ENCODE measurements around the gene GDF3.
"Not testable (repeated sequence)": the region's sequence is repeated elsewhere in the genome, so short reads cannot be mapped to it uniquely, and the experiment has no call there.

Gene GDF3

DNA sequence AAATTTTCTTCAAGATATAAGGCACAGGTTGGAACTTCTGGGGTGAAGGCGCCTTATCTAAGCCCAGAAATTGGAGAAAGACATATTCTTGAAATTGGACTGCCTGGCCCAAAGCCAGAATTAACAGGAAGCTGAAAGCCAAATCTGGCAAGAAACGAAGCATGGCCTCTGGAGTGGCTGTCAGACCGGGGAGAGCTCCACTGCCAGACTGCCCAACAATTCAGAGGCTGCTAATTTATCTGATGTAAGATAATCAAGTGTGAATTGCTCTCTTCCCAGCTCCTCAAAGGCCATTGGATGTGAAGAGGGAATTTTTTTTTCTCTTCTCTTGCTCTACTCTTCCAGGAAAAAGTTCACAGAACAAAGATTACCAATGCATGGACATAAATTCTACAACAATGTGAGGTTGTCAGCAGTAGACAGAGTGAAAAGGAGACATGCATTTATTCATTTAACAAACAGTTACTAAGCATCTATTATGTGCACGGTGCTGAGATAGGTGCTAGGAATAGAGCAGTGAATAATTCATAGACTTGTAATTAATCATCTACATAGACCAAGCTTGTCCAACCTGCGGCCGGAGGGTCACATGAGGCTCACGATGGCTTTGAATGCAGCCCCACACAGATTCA lies at the start of gene GDF3:
GDF3 (minus strand) TSS at position 210 of the 632 bp plus-strand sequence; CDS start at position 163, 47 bp downstream.
- DNase-seq, result no peak

DNA sequence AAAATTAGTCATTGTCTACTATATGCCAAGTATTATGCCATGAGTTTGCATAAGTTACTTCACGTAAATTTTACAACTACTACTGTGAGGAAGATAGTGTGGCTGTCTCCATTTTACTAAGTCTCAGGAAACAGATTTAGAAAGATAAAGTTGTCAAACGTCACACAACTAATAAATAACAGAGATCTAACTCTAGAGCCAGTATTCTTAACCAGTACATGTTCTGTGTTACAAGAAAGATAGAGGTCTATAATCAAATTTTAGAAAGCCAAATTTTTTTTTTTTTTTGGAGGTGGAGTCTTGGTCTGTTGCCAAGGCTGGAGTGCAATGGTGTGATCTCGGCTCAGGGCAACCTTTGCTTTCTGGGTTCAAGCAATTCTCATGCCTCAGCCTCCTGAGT lies 37.4 kb upstream of the GDF3 start:
- no peak for DNase-seq

DNA sequence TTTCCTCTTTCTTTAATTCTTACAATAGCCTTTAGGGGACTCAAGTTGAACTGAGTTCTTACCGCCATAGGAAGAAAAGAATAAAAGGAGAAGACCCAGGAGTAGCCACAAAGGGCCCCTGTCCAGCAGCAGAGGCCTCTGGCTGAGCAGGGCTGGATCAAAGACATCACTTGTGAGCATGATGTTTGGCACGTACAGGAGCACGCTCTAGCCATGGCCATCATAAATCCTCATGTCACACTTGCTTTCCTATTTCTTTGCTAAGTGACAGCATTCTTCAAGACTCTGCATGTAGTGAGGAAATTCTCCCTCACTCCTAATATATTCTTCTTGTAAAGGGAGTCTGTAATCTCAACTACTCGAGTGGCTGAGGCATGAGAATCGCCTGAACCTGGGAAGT lies 35.9 kb upstream of the GDF3 start:
- DNase-seq, result no peak

GRCh38 chr12:7730984-7731383 lies 35.4 kb upstream of the GDF3 start:
- DNase-seq, result not testable (repeated sequence)

DNA sequence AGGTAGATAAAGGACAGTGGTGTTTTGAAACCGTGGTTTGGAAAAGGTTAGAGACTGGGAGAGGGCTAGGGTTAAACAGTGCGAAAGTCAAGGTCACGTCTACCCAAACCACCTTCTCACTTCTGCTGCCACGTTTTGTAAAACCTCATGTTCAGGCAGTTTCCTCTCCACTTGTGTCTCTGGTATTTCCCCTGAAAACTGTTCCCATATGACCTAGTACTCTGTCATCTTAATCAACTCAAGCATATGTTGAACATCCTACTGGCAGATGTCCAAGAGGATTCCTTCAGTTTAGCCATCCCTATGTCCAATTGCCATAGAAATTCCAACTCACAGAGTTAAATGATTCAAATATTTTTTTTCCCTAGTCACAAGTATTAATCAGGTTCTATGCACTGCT lies 34.2 kb upstream of the GDF3 start:
- DNase-seq, result no peak

DNA sequence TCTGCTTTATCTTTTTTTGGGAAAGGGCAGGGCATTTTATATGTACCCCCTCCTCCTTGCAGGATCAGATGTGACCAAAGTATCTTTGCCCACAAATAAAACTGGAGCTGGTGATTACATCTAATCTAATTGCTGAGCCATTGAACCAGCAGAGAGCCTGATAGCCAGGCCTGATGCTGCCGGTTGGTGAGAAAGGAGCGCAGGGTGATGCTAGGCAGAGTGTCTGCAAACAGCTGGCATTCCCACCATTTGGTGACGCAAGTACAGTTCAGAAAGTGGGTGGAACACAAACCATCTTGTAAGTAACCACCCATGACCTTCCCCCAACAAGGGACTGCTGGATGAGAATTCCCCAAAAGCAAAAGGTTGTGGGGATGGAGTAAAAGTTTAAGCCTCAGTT lies 28.4 kb upstream of the GDF3 start:
- DNase-seq, result no peak

DNA sequence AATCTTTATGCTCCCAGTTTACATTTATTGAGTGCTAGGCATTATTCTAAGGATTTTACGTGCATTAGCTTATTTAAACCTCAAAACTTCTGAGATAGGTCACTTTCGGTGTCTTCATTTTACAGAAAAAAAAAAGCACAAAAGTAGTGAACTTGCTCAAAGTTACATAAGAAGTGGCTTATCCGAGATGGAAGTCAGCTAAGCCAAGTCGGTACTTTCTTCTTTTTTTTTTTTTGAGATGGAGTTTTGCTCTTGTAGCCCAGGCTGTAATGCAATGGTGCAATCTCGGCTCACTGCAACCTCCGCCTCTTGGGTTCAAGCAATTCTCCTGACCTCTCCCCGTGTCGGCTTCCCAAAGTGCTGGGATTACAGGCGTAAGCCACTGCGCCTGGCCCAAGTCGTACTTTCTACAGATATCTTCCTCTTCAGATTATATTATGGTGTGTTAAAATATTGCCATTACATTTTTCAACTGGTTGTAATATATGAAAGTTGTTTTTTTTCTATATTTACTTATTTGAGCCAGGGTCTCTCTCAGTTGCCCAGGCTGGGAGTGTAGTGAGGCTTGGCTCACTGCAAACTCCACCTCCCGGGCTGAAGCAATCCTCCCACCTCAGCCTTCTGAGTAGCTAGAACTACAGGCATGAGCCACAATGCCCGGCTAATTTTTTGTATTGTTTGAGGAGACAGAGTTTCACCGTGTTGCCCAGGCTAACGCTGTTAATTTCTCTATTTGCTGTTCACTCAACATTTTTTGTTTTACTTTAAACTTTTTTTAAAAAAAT lies 24.6 kb upstream of the GDF3 start:
- no peak for DNase-seq

GRCh38 chr12:7716381-7716780 lies 20.8 kb upstream of the GDF3 start:
- DNase-seq, result no peak

GRCh38 chr12:7712841-7713442 lies 17.4 kb upstream of the GDF3 start:
- DNase-seq, result no peak

DNA sequence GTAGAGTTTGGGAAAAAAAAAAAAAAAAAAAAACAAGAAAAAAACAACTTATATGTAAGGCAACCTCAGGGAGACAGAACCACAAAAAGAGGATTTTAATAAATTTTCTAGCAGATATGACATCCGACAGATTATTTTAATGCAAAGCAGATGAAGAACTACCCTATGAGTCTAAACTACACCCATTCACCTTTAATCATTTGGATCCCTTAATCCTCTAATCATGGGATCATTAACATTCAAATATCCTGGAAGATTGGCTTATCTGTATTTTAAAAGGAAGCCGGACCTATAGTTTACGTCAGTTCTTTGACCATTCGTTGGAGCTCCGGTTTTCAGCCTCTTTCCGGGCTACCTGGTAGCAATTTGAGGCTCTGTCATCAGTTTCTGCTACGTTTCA lies 15.6 kb upstream of the GDF3 start, which contains the start of gene DPPA3:
DPPA3 (plus strand) TSS at position 301 of the 400 bp plus-strand sequence. CDS start 138 bp downstream, outside the sequence.
- DNase-seq, result no peak

- DNase-seq, result no peak
Measured at GRCh38 chr12:7709969-7710675, 14.5 kb upstream of the GDF3 start.

DNA sequence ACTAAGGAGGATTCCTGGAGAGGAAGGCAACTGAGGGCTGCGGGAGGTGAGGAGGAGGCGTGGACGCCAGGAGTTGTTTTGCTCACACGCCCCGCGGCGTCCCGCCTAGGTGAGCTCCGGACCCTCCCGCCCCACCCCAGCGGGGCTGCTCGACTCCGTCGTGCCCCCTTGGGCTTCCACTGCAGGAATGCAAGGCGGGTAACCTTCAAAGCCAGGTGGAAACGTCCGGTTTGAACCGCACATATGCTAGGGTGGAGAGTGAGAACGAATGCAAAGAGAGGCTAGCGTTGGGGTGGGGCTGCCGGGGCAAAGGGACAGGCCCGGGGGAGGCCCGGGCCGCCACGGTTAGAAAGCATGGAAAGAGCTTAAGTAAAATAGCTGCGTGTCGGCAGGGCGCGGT lies 10.3 kb upstream of the GDF3 start:
- DNase-seq, result no peak

GRCh38 chr12:7695237-7695560 lies 376 bp downstream of the GDF3 start:
- no peak for DNase-seq

GRCh38 chr12:7694556-7695236 lies 879 bp downstream of the GDF3 start:
- no peak for DNase-seq

GRCh38 chr12:7693793-7694192 lies 1.8 kb downstream of the GDF3 start:
- DNase-seq, result no peak

GRCh38 chr12:7681535-7681934 lies 14.0 kb downstream of the GDF3 start:
- no peak for DNase-seq

DNA sequence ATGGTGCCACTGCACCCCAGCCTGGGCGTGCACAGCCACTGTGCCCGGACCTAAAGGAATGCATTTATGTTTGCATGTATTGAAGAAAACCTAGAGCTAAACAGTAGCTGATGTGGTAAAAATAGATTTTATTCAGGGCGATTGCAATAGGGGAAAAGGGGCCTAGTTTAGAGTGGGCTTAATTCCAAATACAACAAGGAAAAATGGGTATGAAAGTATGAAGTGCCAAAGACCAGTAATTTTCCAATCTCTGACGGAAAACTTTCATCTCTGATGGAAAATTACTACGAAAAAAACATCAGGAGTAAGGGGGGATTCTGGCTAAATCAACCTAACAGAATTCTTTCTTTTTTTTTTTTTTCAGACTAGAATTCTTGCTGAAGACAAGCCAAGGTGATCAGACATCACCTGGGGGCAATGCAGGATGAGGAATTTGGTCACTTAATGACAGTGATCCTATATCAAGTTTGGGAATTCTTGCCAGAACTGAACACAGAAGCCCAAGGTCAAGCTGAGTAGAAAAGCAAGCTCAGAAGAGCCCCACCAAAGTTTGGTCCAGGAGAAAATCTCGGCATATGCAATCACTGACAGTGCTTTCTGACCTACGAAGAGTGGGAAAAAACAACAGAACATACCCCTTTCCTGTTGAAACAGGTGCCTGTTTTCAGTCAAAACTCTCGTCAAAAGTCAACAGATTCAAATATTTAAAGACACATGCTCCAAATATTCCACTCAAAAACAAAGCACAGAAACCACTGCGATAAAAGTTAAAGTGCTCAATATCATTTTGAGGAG lies 16.1 kb downstream of the GDF3 start:
- no peak for DNase-seq

GRCh38 chr12:7678744-7679143 lies 16.8 kb downstream of the GDF3 start:
- no peak for DNase-seq

DNA sequence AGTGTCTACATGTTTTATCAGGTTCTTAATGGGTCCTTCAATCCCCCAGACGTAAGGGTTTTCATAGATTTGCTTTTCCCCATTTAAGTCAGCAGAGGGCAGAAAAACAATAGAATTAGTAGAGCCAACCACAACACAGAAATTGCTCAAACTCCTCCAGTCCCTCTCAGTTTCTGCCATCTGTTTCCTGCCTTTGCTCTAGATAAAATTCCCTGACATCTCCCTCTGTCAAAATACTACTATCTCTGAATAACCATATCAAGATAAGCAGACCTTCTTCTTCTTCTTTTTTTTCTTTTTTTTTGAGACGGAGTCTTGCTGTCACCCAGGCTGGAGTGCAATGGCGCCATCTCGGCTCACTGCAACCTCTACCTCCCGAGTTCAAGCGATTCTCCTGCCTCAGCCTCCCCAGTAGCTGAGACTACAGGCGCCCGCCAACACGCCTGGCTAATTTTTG lies 18.1 kb downstream of the GDF3 start:
- DNase-seq, result not testable (repeated sequence)

DNA sequence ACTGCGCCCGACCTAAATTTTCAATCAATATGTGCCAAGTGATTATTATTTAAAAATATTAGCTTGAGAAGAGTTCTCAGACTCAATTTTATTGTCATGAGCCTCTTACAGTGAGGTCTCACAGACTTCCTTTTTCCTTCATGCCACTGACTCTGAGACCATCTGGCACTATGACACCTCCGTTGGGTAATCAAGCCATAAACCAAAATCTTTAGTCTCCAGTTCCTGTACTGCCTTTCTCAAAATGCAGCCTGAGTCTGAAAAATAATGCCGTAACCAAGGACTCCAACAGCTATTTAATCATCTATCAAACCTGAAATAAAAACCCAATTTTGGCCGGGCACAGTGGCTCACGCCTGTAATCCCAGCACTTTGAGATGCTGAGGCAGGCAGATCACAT lies 20.1 kb downstream of the GDF3 start:
- DNase-seq, result not testable (repeated sequence)

- DNase-seq, result no peak
Measured at GRCh38 chr12:7668171-7668570, 27.4 kb downstream of the GDF3 start.

- no peak for DNase-seq
Measured at GRCh38 chr12:7667125-7667524, 28.4 kb downstream of the GDF3 start.
